HG03575 (cell line): ENCODE data around the gene LRRFIP1.

ENCODE experiments used
- ATAC-seq: cut with Tn5 transposase; IDR thresholded peaks from one replicate; pipeline ENCODE4 v1.9.1; 2021; ENCODE audit not compliant: unreplicated experiment, insufficient number of reproducible peaks, low FRiP score; ENCODE audit errors: extremely low read depth

The LRRFIP1 gene

GRCh38 chr2:237712477-237713377 lies 85.3 kb downstream of the LRRFIP1 start:
- no peak for ATAC-seq

GRCh38 chr2:237714690-237715458 lies 87.5 kb downstream of the LRRFIP1 start:
- ATAC-seq, result no peak

- no peak for ATAC-seq
These were observed 88.1 kb downstream of the LRRFIP1 start for GRCh38 chr2:237715459-237715947.

GRCh38 chr2:237716011-237716410 lies 88.6 kb downstream of the LRRFIP1 start:
- no peak for ATAC-seq

GRCh38 chr2:237717366-237718276 lies 90.2 kb downstream of the LRRFIP1 start:
- no peak for ATAC-seq

- ATAC-seq, result no peak
These were observed 90.9 kb downstream of the LRRFIP1 start for GRCh38 chr2:237718277-237718634.

GRCh38 chr2:237720444-237720843 lies 93.1 kb downstream of the LRRFIP1 start:
- no peak for ATAC-seq

- no peak for ATAC-seq
These were observed 93.6 kb downstream of the LRRFIP1 start for GRCh38 chr2:237720957-237721356.

- no peak for ATAC-seq
These were observed 94.1 kb downstream of the LRRFIP1 start for GRCh38 chr2:237721458-237721857.

GRCh38 chr2:237722616-237723015 lies 95.2 kb downstream of the LRRFIP1 start:
- ATAC-seq, result no peak

- ATAC-seq, result no peak
These were observed 95.6 kb downstream of the LRRFIP1 start for GRCh38 chr2:237723023-237723422.

- ATAC-seq, result no peak
These were observed 96.2 kb downstream of the LRRFIP1 start for GRCh38 chr2:237723602-237724001.

- ATAC-seq, result no peak
These were observed 97.6 kb downstream of the LRRFIP1 start for GRCh38 chr2:237724811-237725478.

- ATAC-seq, result no peak
These were observed 98.3 kb downstream of the LRRFIP1 start for GRCh38 chr2:237725661-237726060.

- ATAC-seq, result no peak
These were observed 99.0 kb downstream of the LRRFIP1 start for GRCh38 chr2:237726401-237726830.

GRCh38 chr2:237727363-237727762 lies 100.0 kb downstream of the LRRFIP1 start:
- ATAC-seq, result no peak

GRCh38 chr2:237729681-237730475 lies 102.5 kb downstream of the LRRFIP1 start:
- no peak for ATAC-seq

- no peak for ATAC-seq
These were observed 104.3 kb downstream of the LRRFIP1 start for GRCh38 chr2:237731663-237732062.
